ENCODE measurements around the gene BST1. TPM values are rescaled to one million over a fixed set of nuclear protein-coding genes. Genes with fewer than 3 reads are reported as not detected.

The BST1 gene
- total RNA-seq, 1 experiment from 2014 or later: 3.0 TPM

GRCh38 chr4:15753786-15754185, 50.9 kb downstream of the BST1 start:
- ATAC-seq (no peak), DNase-seq (ENCODE audit: low read depth, low spot score) (no peak)
- H3K27ac ChIP-seq (ENCODE audit: low read length): no peak overlapping the region
- H3K27me3 ChIP-seq (ENCODE audit: control insufficient read depth, insufficient read depth, low read length): no peaks in the 10 kb centered on the region
- ChIA-PET POLR2A (no interaction called here), CTCF (no interaction called here)
- in situ Hi-C loops (cut with HindIII; ENCODE audit: low pct_unique_long_range_greater_than_20kb, low sequenced_read_pairs) (no loop called here), intact Hi-C loops (cut with micrococcal nuclease; ENCODE audit: unreplicated experiment) (no loop called here)
- no peaks in the 10 kb centered on the region for H3K9me3 ChIP-seq (ENCODE audit: control insufficient read depth, insufficient read depth, low read depth, low read length)
- no TSS peak for BruUV-seq (replicated peaks)
- TF ChIP-seq SIN3A (IDR thresholded peaks at IDR 0.05; ENCODE audit: borderline replicate concordance, insufficient read depth, low read depth, low read length): no peak
- TF ChIP-seq POLR2AphosphoS5 (IDR thresholded peaks at IDR 0.05; ENCODE audit: low read depth, low read length): no peak
- TF ChIP-seq TCF7L2 (IDR thresholded peaks at IDR 0.05; ENCODE audit: low read depth, low read length): no peak
- TF ChIP-seq, protein P1, sequence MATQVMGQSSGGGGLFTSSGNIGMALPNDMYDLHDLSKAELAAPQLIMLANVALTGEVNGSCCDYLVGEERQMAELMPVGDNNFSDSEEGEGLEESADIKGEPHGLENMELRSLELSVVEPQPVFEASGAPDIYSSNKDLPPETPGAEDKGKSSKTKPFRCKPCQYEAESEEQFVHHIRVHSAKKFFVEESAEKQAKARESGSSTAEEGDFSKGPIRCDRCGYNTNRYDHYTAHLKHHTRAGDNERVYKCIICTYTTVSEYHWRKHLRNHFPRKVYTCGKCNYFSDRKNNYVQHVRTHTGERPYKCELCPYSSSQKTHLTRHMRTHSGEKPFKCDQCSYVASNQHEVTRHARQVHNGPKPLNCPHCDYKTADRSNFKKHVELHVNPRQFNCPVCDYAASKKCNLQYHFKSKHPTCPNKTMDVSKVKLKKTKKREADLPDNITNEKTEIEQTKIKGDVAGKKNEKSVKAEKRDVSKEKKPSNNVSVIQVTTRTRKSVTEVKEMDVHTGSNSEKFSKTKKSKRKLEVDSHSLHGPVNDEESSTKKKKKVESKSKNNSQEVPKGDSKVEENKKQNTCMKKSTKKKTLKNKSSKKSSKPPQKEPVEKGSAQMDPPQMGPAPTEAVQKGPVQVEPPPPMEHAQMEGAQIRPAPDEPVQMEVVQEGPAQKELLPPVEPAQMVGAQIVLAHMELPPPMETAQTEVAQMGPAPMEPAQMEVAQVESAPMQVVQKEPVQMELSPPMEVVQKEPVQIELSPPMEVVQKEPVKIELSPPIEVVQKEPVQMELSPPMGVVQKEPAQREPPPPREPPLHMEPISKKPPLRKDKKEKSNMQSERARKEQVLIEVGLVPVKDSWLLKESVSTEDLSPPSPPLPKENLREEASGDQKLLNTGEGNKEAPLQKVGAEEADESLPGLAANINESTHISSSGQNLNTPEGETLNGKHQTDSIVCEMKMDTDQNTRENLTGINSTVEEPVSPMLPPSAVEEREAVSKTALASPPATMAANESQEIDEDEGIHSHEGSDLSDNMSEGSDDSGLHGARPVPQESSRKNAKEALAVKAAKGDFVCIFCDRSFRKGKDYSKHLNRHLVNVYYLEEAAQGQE (IDR thresholded peaks at IDR 0.05; ENCODE audit: insufficient read depth in 1 of 2, low read depth in 2 of 2, low read length in 1 of 2): no peak
- TF ChIP-seq, protein P2, sequence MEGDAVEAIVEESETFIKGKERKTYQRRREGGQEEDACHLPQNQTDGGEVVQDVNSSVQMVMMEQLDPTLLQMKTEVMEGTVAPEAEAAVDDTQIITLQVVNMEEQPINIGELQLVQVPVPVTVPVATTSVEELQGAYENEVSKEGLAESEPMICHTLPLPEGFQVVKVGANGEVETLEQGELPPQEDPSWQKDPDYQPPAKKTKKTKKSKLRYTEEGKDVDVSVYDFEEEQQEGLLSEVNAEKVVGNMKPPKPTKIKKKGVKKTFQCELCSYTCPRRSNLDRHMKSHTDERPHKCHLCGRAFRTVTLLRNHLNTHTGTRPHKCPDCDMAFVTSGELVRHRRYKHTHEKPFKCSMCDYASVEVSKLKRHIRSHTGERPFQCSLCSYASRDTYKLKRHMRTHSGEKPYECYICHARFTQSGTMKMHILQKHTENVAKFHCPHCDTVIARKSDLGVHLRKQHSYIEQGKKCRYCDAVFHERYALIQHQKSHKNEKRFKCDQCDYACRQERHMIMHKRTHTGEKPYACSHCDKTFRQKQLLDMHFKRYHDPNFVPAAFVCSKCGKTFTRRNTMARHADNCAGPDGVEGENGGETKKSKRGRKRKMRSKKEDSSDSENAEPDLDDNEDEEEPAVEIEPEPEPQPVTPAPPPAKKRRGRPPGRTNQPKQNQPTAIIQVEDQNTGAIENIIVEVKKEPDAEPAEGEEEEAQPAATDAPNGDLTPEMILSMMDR (IDR thresholded peaks at IDR 0.05): no peak
- no peak overlapping the region for H3K4me3 ChIP-seq (ENCODE audit: low read depth in 2 of 2, low read length in 2 of 2)
- no peaks in the 10 kb centered on the region for H3K4me1 ChIP-seq (ENCODE audit: control insufficient read depth, insufficient read depth, low read length)
- no peaks in the 10 kb centered on the region for H3K36me3 ChIP-seq (ENCODE audit: control insufficient read depth, insufficient read depth, low read length)

DNA sequence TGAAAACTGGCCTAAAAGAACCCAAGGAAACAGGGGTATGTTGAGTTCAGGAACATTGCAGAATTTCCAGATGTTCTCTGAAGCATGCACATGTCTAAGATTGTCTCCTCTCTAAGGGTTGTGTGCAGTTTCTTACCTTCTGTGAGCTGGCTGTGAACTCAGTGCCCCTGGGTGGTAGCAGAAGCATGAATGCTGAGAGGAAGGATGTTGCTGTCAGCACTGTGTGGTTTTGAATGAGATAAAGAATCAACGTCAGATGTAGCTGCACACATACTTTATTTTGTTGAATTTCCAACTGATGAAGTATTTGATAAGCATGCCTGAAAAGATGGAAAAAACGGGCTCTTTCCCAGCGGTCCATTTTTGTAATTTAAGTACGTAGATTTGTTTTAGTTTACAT, 51.5 kb downstream of the BST1 start:
- no peak overlapping the region for H3K27ac ChIP-seq (ENCODE audit: low read length)
- BruUV-seq (replicated peaks): no TSS peak

More for the DNA sequence above, 51.5 kb downstream of the BST1 start:
- no peak for ATAC-seq
- TF ChIP-seq, protein P1 (IDR thresholded peaks at IDR 0.05; ENCODE audit: insufficient read depth in 1 of 2, low read depth in 2 of 2, low read length in 1 of 2): no peak
- TF ChIP-seq SIN3A (IDR thresholded peaks at IDR 0.05; ENCODE audit: borderline replicate concordance, insufficient read depth, low read depth, low read length) (no peak), POLR2AphosphoS5 (IDR thresholded peaks at IDR 0.05; ENCODE audit: low read depth, low read length) (no peak), TCF7L2 (IDR thresholded peaks at IDR 0.05; ENCODE audit: low read depth, low read length) (no peak)
- TF ChIP-seq, protein P2 (IDR thresholded peaks at IDR 0.05): no peak
- Histone ChIP-seq H3K36me3 (ENCODE audit: control insufficient read depth, insufficient read depth, low read length) (no peaks in the 10 kb centered on the region), H3K9me3 (ENCODE audit: control insufficient read depth, insufficient read depth, low read depth, low read length) (no peaks in the 10 kb centered on the region), H3K27me3 (ENCODE audit: control insufficient read depth, insufficient read depth, low read length) (no peaks in the 10 kb centered on the region), H3K4me3 (ENCODE audit: low read depth in 2 of 2, low read length in 2 of 2) (no peak overlapping the region), H3K4me1 (ENCODE audit: control insufficient read depth, insufficient read depth, low read length) (no peaks in the 10 kb centered on the region)
- intact Hi-C loops (cut with micrococcal nuclease; ENCODE audit: unreplicated experiment) (no loop called here), in situ Hi-C loops (cut with HindIII; ENCODE audit: low pct_unique_long_range_greater_than_20kb, low sequenced_read_pairs) (no loop called here)
- POLR2A ChIA-PET: no interaction called here
- no peak for DNase-seq (ENCODE audit: low read depth, low spot score)
- CTCF ChIA-PET: no interaction called here
